Stimulated activated CD4-positive, alpha-beta T cell treated with anti-CD3 and anti-CD28 coated beads, Interleukin-15, amount 100 ng/mL, for 48 hours (primary cell): ENCODE data around the gene SAXO1.
"Not testable (repeated sequence)": the region's sequence is repeated elsewhere in the genome, so short reads cannot be mapped to it uniquely, and the experiment has no call there.

Experiments used
- DNase-seq, 2 donors: peaks; one replicate each; pipeline ENCODE4 v3.0.0-alpha.2; 2020; ENCODE audit warnings: low read depth in 2 of 2

The SAXO1 gene

DNA sequence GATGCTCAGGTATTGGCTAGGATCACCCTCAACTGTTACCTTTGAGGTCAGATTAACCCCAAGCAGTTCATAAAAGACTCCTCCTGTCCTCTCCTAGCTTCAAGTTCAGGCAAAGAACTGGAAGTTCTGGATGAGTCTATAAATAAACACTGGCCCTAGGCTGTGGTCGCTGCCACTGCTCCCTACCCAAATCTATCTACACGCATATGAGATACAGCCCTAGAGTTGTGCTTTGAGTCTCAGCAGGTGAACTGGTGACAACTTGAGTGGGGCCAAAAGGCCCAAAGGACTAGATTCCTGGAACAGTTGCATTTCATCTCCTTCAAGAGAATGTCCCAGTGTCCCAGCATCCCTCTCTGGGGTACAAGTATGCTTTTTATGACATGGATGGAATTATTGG, 62.6 kb downstream of the SAXO1 start:
- no peak for DNase-seq

DNA sequence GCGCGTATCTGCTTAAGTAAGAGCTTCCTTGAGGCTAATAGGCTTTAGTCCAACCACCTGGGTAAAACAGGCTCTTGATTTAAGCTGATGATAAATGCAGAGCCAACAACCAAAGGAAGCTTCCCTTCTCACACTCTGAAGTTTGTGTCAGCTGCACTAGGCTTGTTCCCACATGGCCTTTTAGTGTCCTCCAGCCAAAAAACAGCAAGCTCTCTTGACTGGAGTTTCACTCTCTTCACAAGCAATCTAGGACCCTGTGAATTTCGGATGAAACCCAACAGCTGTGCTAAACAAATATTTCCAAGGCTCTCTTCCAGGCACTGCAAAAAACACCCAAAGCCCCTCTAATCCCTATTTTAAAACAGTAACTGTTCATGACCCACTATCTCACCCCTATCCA, 63.9 kb downstream of the SAXO1 start:
- no peak for DNase-seq

DNA sequence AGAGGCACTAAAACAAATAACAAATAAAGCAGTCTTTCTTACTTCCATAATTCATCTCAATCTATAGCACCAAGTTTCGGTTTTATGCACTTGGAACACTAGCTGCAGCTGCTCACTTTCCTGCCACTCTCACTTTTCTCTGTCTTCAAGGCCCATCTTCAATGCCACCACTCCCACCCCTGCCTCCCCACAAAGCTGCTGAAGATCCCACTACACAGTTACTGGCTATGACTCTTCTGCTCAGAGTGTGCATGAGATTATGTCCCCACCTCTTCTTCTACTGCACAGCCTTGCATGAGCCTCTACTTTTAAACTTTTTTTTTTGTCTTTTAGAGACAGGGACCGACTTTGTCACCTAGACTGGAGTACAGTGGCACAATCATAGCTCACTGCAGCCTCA, 77.4 kb downstream of the SAXO1 start:
- no peak for DNase-seq

DNA sequence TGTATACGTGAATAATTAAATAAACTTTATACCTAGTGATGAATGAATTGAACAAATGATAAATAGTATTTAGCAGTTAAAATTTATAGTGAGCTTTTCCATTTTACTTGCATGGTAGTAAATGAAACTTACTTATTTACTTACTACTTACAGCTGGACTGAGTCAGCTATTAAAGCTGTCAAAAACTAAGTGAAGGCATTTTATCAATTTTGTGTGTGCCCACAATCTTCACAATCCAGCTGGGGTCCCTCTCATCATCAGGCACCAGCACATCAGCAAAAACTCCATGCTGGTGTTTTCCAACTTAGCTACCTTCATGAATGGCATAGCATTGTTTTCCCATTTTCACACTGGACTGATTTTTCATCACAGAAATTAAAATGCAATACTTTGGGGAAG, 81.1 kb downstream of the SAXO1 start:
- DNase-seq, result no peak

DNA sequence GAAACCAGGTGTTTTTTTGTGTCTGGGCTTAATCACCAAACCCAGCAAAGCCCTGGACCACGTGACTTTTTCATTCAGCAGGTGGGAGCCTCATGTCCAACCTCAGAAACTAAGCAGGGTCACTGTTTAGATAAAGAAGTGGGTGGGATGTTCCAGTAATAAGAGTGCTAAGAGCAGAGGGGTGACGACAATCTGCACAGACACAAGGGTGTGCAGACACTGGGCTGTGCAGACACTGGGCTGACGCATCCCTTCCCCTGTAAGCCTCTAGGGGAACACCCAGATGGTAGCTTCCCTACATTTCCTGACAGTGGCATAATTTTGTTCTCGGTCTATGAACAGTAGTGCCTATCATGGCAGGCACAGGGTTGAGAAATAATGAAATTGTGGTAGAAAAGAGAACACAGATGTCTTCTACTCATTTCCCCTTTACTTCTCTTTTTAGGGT, 85.1 kb downstream of the SAXO1 start:
- DNase-seq, result no peak

DNA sequence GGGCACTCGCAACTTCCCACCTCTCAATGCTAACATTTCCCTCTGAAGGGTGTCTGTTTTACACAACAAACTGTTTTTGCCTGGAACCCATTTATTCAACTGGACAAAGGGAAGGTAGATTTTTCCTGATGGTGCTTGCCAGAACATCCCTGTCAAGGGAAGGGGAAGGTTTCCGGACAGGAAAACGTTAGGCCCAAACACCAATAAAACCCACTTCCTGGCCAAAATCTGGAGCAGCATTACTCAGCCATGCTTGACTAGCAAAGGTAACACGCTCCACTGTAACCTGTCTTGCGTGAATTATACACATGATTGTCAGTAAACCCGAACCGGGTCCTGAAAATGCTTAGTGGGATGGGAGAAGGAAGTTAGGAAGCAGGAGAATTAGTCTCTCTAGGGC, 90.2 kb downstream of the SAXO1 start:
- DNase-seq, result no peak

DNA sequence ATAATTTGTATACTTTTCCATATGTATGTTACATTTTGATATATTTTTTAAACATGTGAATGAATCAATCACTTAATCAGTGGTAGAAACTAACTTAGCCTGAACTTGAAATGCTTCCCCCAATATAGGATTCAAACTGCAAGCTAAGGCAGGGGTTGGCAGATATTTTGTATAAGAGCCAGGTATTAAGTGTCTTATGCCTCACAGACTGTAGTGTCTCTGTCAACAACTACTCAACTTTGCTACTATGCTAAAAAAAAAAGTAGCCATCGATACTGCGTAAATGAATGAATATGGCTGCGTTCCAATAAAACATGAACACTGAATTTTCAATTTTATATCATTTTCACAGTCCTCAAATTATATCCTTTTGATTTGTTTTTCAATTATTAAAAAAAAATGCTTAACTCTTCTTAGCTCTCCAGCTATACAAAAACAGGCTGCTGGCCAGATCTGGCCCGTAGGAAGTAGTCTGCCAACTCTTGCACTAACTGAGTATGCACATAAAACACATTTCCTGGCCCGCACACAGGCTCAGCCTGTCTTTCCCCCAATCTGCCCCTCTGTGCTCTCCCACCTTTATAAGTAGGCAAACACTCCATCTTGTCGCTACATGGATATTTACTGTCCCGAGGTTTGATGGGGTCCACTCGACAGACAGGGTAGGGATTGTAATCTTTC, 91.8 kb downstream of the SAXO1 start:
- DNase-seq, result no peak

DNA sequence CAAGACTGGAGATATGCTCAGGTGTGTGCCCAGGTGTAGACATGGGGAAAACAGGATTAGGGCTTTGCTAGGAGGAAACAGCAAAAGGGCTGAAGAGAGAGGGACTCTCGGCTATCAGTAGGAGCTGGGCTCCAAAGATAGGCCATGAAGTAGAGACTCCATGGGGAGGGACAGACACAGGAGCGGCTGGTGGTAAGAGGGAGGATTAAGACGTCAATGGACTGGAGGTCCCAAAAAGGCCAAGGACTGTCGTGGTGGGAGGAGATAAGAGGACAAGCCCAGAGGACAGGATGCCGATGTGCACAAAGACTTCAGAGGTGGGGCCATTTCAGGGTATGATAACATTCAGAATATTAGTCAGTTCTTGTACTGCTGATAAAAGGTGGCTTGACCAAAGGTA, 93.1 kb downstream of the SAXO1 start:
- no peak for DNase-seq

DNA sequence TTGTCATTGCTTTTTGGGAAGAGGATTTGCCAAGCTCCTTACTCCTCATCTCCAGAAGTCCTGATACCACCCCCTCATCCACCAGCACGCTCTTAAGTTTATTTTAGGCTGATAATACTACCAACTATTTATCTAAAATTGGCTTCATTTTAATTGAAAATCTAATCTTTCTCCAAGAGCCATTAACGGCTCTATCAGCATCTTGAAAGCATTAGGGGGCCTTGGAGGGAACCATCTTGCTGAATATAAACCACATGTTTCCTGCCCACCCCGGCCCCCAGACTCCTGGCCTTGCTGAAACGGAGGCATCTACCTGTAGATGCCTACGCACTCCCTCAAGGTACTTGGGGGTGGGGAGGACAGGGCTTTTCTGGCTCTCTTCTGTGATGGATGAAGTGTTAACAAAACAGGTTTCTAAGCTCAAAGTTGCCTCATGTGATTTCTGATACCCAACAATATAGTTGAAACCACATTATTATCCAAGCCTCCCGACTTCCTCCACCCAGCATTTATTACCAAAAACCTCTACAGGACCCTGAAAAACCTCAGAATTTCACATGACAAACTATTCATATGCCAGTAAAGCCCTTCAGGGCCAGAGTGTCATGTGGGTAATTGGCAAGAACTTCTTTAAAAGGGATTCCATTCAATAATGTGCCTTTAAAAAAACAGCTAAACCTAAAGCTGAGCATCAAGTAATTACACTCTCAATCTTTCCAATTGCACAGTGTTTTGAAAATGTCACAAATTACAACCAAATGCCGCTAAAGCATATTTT, 96.7 kb downstream of the SAXO1 start:
- no peak for DNase-seq

DNA sequence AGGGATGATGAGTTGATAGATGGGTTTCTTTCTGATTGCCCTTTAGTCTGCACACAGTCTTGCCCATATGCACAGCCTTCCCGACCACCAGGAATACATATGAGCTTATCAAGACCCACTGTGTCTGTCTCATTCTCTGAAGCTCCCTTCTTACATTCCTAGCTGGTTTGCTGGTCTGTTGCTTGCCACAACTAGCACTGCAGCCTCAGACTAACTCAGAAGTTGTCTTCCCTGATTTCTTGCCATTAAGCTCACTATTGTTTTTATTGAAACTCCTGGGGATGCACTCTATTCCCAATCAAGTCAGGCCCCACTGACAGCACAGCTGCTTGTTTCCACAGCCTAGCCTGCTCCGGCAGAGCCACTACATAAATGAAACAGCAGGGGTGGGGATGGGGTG, 97.5 kb downstream of the SAXO1 start:
- DNase-seq, result no peak

DNA sequence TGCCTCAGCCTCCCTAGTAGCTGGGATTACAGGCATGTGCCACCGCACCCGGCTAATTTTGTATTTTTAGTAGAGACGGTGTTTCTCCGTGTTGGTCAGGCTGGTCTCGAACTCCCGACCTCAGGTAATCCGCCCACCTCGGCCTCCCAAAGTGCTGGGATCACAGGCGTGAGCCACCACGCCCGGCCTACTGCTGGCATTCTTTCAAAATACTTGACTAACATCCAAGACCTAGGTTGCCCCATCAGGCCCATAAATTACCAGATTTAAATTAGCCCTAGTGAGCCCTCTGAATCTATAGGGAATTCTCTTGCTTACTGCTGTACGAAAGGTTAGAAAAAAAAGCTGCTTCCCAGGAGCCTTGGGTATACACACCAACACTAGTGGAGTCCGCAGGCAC, 102.4 kb downstream of the SAXO1 start:
- not testable (repeated sequence) for DNase-seq

DNA sequence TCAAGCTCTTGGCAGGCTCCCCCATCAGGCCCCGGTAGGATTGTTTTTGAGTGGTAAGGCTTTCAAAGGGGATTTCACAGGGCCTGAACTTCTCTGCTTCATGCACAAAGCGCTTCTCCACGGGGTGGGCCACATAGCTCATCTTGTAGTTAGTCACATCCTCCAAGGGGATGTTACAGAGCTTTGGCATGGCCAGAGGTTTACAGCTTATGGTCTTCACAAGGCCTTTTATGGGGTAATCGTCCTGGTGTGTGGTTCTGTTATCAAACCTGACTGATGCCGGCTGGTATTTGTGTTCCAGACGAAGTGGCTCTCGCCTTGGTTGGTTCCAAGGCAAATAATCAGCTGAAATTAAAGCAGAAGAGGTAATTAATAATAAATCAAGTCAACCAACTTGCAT, 104.3 kb downstream of the SAXO1 start:
- no peak for DNase-seq

DNA sequence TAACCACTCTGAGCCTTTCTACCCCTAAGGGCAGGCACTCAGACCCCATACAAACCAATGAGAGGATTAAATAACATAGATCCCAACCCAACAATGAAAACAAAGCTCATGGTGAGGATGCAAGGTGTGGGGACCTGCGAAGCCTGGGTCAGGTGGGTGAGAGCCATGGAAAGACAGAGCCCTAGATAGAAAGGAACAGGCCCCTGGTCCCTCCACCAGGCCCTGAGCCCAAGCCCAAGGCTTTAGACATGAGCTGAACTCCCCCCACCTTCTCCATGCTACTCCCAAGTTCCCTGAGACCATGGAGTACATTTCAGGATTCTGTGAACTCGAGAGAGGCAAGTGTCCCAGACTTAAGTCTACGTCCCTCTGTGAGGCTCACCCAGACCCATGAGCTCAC, 106.5 kb downstream of the SAXO1 start:
- DNase-seq, result no peak

DNA sequence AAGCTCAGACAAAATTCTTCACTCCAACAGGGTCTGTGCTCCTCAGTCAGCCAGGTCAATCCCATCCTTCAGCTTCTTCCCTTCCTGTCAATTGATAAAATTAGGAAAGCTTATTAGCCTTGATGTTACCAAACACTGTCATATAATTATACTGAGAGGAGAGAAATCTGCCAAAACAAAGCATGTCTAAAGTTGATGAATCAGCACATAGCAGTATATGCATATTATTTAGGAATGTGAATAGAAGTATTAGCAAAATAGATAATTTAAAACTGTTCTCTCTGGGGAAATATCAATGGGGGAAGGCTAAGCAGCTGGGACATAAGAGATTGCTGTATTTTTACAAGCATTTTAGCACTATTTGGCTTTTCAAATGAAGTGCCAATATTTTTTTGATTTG, 107.1 kb downstream of the SAXO1 start:
- no peak for DNase-seq

DNA sequence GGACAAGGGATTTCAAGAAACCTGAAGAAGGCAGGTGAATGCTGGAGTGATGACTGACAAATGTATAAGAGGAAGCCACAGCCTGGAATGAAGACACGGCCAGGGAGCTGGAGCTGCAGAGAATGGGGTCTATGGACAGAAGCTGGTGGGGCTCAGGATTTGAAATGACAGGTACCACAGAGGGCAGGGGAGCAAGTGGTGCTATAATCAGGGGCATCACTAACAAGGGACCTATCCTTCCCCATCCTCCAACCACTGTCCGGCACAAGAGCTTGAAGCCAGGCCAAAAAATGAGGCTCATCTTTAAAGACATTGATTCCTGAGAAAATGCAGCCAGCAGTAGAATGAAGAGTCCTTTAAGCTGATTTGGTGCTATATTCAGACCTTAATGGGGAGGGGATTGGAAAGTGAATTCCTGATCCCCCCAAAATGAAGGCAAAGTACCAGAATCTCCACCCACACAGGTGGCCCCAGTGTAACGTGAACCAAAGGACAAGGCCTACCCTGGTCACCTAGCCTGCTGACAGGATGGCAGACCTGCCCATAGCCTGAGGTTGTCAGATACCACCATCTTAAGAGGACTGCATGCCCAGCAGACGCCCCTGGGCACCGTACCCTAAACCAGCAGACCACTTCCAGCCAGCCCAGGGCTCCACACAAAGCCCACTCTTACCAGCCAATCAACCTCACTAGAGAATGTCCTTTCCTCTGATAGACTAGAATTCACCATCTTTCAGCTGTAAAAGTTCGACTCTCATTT, 109.2 kb downstream of the SAXO1 start:
- no peak for DNase-seq

DNA sequence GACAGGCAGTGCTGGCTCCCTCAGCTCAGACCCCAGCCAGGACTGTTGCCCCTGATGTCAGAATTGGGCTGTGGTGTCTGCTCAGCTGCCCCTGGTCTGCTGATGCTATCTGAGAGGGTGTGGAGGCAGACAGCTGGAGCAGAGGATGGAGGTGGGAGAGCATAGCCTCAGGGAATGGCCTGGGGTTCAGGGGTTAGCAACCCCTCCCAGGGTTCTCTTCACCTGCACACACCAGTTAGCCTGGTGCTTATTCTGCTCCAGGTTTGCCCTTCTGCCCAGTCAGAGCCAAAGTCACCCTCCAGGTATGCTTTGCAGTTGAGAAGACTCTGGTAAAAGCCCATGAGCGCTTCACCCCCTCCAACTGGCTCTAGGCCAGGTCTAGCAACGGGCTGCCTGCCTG, 109.8 kb downstream of the SAXO1 start:
- DNase-seq, result no peak

DNA sequence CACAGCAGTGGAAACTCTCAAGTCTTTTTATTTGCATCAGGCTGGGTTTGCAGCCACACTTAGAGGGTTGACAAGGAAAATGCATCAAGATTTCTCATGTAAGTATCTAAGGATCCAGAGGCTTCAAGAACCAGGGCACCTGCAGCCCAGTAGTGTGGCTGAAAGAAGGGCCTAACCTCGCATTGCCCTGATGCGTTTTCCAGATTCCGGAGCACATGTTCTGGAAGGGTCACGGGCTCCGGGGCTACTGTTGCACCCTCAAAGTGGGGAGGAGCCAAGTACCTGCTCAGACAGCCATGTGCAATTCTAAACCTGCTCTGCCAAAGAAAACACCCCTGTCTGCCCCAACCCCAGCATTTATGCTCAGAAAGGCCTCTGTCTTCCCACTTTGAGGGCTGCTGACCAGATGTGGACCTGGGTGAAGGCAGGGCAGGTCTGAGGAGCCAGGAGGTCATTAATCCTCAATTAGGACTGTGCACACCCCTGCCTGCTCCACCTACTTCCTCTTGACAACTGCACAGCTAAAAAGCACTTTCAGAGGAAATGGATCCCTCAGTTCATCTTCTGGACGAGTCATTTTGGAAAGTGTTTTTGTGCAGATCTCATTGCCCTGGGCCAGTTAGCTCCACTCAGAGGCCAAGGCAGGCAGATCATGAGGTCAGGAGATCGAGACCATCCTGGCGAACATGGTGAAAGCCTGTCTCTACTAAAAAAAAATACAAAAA, 110.7 kb downstream of the SAXO1 start:
- DNase-seq, result no peak

DNA sequence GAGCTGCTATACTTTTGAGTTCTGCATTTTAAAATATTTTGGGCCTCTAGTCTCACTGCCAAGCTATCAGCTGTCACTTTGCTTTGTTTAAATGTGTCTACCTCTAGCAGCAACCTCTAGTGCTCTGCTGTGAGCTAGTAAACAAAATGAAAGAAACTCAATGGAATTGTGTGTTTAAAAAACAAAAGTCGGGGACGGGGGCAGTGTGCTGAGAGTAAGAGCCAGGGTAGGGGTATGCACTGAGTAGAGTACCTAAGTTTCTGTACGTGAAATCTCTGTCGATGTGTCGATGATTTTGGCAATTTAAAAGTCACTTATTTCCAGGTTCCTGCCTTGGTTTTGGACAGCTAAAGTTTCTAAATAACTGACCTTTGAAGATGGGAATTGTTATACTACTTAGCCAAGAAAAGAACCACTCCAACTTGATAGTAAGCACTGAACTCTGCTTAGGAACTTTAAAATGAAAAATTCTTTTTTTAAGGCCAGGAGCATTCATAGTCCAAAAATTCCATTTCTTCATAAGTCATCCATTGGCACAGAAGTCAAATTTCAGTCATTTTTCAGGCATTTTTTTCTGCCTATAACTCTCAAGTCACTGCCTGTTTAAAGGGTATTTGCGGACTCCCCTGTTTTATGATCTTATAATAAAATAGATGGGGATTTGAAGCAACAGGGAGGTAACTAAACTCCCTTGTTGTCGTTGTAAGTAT, 111.5 kb downstream of the SAXO1 start:
- no peak for DNase-seq

DNA sequence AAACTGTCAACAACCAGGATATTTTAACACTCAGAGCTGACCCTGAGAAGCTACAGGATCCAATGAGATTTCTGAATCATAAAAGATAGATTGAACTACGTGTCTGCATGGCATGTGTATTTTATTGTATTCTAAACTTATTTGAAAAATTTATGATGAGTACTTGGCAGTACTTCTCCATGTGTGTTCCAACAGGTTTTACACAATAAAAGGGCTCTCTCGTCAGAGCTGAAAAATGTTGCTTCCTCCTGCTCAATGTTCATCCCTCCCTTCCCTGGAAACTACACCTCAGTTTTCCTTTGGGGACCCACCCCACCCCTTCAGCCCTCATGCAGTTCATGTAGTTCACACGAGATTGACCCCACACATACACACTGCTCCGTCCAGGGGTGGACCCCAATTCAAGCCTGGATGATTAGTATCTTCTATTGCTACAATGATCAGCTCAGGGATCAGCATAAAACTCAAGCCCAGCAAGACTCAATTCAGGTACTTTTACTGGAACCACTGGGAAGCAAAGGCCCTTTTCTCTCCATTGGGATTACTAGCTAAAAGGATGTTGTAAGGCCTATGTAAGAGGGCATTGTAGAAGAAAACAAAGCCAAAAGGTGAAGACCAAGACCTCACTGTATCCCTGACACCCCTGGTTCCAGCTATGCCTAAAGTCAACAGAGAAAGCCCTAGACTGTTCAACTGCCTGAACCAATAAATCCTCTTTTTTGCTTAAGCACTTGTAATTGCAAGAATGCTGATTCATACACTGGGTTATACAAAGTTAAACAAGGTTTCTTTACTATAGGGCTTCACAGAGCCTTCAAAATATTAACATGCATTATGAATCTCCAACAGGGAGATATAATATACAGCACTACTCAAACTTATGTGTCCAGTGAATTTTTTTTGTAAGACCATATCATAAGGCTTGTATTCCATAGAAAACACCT, 112.6 kb downstream of the SAXO1 start:
- no peak for DNase-seq

DNA sequence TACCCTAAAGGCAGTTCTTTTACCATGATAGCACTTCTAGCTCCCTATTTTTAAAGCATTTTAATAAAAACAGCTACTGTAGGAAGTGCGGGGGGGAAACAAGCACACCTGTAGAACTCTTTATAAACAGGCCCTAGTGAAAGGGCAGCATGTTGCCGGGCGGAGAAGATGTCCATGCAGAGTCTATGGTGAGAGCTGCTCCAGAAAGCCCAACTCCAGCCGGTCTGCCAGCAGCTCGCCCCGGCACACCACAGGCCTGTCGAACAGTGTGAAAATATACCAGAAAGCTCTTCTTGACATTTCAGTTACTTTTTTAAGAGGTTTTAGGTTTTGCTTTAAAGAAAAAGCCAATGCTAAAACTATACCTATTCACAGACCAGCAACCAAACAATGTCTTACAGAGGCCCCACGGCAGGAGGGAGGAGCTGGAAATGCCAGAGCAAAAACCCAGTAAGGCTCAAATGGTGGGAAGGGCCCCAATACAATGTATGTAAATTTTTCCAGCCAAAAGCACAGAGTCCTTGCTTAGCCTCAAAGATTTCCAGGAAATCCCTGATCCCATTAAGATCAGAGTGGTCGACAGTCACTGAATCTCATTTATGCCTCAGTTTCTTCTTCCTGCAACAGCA, 121.2 kb downstream of the SAXO1 start:
- no peak for DNase-seq
